Upper lobe of right lung (tissue), 1 donor: ENCODE results near the gene FAM117A. TPM values are rescaled to one million over a fixed set of nuclear protein-coding genes. Genes with fewer than 3 reads are reported as not detected.
A peak's percentile ranks its signal among the peaks of the same experiment; 100 is the strongest.

Source experiments
- ATAC-seq: fragments of 200-7000 bp; cut with Tn5 transposase; one replicate; pipeline ENCODE4 v1.9.1; 2020; ENCODE audit warnings: mild to moderate bottlenecking, moderate library complexity
- DNase-seq: peaks from one replicate; pipeline ENCODE4 v3.0.0-alpha.2; 2020
- H3K27ac ChIP-seq: fragments of 200-600 bp; one replicate; pipeline ENCODE4 v1.8.0; 2022
- H3K27me3 ChIP-seq: fragments of 200-600 bp; one replicate; pipeline ENCODE4 v1.8.0; 2022; ENCODE audit warnings: mild to moderate bottlenecking
- H3K36me3 ChIP-seq: fragments of 200-600 bp; one replicate; pipeline ENCODE4 v1.8.0; 2022
- H3K4me1 ChIP-seq: fragments of 200-600 bp; one replicate; pipeline ENCODE4 v1.8.0; 2022
- H3K4me3 ChIP-seq: fragments of 200-600 bp; one replicate; pipeline ENCODE4 v1.8.0; 2022; ENCODE audit warnings: mild to moderate bottlenecking
- H3K9me3 ChIP-seq: fragments of 200-600 bp; one replicate; pipeline ENCODE4 v1.8.0; 2022
- intact Hi-C: fragments of 100-400 bp; cut with DNase I; formaldehyde crosslinking; loops from one replicate; pipeline ENCODE4 v1.11.0; 2022
- total RNA-seq: library from RNA; stranded (reverse); fragmentation: NEBNext Ultra II Directional; extraction: Animal tissue kit (Norgen Biotek cat#: 25700); gene quantifications from one replicate; pipeline ENCODE4 v1.2.1, GENCODE V29; 2021
- TF ChIP-seq, protein P1 (sequence below): fragments of 200-600 bp; IDR thresholded peaks from one replicate; pipeline ENCODE4 v1.8.0; 2022; ENCODE audit warnings: antibody characterized with exemption
- donor health status: DM: no; HTN: yes; CAD: no; lungs with severe emphysema.

FAM117A gene
- total RNA-seq, 1 donor from 2014 or later: 11.8 TPM

DNA sequence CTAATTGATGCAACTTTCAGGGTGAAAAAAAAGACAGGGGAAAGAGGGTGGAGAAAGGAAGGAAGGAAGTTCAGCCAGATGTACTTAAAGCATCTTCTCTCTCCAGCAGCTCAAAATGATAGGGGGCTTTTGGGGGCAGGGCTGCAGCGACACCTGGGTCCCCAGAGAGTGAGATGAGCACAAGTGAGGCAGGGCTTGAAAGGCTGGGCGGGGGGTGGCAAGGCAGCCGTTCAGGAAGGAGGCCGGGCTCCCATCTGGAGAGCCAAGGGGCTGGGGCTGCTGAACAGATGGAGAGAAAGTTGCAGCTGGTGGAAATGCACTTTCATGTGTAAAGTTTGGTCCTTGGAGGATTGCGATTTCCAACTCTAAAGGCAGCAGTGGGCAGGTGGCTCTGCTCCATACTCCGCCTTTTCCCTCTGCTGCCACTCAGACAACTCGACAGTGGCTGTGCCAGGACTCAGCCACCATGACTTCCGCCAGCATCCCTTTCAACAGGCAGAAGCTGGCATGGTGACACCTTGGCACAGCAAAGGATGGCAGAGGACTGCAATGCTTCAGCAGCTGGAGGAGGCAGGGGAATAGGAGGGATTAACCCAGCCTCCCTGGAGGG lies 63.9 kb downstream of the FAM117A start:
- Histone ChIP-seq H3K4me3 (no peak overlapping the region), H3K36me3 (peaks cover 52% of the 10 kb centered on the region), H3K4me1 (no peaks in the 10 kb centered on the region), H3K27ac (no peak overlapping the region), H3K9me3 (no peaks in the 10 kb centered on the region), H3K27me3 (no peaks in the 10 kb centered on the region)
- DNase-seq (no peak), ATAC-seq (no peak)
- intact Hi-C loops: loop anchor here (5.0 to 10.0 kb wide), 2 partner anchors 128 to 145 kb away; partner anchors contain the start of gene TAC4
- TF ChIP-seq, protein P1, sequence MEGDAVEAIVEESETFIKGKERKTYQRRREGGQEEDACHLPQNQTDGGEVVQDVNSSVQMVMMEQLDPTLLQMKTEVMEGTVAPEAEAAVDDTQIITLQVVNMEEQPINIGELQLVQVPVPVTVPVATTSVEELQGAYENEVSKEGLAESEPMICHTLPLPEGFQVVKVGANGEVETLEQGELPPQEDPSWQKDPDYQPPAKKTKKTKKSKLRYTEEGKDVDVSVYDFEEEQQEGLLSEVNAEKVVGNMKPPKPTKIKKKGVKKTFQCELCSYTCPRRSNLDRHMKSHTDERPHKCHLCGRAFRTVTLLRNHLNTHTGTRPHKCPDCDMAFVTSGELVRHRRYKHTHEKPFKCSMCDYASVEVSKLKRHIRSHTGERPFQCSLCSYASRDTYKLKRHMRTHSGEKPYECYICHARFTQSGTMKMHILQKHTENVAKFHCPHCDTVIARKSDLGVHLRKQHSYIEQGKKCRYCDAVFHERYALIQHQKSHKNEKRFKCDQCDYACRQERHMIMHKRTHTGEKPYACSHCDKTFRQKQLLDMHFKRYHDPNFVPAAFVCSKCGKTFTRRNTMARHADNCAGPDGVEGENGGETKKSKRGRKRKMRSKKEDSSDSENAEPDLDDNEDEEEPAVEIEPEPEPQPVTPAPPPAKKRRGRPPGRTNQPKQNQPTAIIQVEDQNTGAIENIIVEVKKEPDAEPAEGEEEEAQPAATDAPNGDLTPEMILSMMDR: no peak

DNA sequence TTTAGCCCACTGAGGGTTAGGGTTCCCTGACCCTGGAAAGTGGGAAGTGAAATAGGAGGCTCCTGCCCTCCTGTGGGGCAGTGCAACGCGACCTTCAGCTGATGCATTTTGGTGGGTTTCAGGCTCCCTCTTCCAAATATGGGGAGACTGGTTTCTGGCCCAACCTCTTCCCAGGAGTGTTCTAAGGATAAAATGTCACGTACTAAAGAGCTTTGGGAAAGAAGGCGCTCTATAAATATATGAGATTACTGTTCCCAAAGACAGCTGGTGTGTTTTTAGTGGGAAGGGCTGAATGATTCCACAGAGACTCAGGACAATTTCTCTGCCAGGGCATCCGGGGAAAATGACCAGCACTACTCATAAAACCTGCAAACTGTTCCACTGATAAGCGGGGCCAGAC lies 65.9 kb downstream of the FAM117A start:
- H3K4me1 ChIP-seq: no peaks in the 10 kb centered on the region
- H3K4me3 ChIP-seq: no peak overlapping the region
- intact Hi-C loops: loop anchor here (5.0 to 10.0 kb wide), 2 partner anchors 126 to 147 kb away; partner anchors contain the start of gene TAC4
- DNase-seq (no peak), ATAC-seq (no peak)
- no peaks in the 10 kb centered on the region for H3K9me3 ChIP-seq
- TF ChIP-seq, protein P1: no peak
- peaks cover 31% of the 10 kb centered on the region for H3K36me3 ChIP-seq
- no peaks in the 10 kb centered on the region for H3K27me3 ChIP-seq
- no peak overlapping the region for H3K27ac ChIP-seq

DNA sequence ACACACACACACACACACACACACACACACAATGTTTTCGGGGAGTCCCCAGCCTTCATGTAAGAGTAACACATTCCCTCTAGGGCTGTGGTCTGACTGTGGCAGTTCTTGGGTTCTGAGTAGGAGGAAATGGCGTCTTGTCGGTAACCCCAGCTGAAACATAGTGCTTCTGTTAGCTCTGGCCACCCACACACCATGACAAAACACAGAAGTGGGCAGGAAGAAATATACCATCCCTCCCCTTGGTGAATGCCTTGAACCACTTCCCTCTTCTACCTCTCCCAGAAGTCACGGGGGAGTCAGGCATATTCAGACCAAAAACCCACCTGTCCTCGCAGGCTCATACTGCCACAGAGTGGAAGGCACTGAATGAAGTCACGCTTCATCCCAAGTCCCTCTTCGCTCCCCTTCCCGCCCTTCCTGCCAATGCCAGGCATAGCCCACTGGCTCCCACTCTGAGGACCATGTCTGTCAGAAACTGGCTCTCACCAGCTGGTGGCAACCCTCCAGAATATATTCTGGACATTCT lies 67.6 kb downstream of the FAM117A start:
- intact Hi-C loops: loop anchor here (5.0 to 10.0 kb wide), 2 partner anchors 124 to 149 kb away; partner anchors contain the start of gene TAC4
- TF ChIP-seq, protein P1: no peak
- ATAC-seq (peak; percentile 90), DNase-seq (no peak)
- no peaks in the 10 kb centered on the region for H3K27me3 ChIP-seq
- H3K27ac ChIP-seq: peak overlapping the region; percentile 11
- peaks cover 14% of the 10 kb centered on the region for H3K36me3 ChIP-seq
- no peak overlapping the region for H3K4me3 ChIP-seq
- H3K9me3 ChIP-seq: no peaks in the 10 kb centered on the region
- no peaks in the 10 kb centered on the region for H3K4me1 ChIP-seq

DNA sequence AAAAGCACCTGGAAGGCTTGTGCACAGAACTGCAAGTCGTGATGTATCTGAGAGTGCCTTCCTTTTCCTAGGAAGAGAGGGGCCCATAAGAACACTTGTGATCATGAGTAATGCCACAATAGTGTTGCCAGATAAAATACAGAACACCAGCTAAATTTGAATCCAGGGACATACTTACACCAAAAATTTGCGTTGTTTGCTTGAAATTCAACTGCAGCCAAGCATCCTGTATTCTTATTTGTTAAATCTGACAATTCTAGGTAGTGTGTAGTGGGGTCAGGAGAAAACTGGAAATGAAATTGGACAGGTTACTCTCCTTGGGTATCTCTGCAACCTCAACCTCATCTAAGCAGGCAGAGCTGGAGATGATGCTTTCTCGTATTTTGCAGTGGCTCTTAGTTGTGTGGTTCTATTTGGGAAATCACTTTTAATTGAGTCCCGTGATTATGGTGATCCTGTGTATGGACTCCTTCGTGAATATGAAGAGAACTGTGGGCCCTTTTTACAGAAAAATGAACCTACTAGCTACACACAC lies 68.2 kb downstream of the FAM117A start:
- peaks cover 9% of the 10 kb centered on the region for H3K36me3 ChIP-seq
- intact Hi-C loops: loop anchor here (5.0 to 10.0 kb wide), 2 partner anchors 123 to 149 kb away; partner anchors contain the start of gene TAC4
- no peak for ATAC-seq
- H3K27ac ChIP-seq: no peak overlapping the region
- no peaks in the 10 kb centered on the region for H3K27me3 ChIP-seq
- no peak overlapping the region for H3K4me3 ChIP-seq
- no peaks in the 10 kb centered on the region for H3K4me1 ChIP-seq
- TF ChIP-seq, protein P1: no peak
- H3K9me3 ChIP-seq: no peaks in the 10 kb centered on the region
- DNase-seq: no peak

DNA sequence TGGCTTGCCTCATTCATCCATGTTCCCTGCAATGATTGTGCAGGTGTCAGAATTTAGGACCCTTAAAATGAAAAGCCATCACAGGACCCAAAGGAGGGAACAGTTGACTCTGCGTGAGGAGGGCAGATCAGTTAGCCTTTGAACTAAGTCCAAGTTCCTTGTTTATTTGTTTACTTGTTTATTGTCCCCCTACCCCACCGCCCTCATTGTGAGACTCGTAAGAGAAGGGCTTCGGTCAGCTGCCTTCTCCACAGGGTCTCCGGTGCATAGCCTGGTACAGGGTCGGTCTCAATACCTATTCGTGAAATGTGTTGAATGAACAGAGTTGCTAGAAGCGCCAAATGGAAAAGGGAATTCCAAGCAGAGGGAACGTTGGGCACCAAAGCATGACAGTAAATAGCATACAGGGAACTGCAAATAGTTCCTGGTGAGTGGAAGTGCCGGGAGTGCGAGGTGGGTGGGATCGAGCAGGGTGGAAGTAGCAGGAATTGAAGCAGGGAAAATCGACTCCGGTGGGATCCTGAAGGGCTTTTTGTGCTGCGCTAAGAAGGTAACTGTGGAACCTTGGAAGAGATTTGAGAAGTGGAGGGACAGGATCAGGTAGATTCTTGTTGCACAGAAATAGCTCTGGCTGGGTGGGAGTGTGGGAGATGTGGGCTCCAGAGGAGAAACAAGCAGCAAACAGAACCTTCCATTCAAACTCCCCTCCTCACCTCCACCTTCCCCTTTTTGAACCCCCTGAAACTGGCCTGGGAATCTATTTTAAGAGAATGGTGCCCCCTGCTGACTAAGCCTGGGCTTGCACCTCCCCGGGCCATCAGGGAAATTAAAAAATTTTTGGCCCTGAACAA lies 68.9 kb downstream of the FAM117A start:
- TF ChIP-seq, protein P1: peak; percentile 89
- H3K4me1 ChIP-seq: no peaks in the 10 kb centered on the region
- H3K27ac ChIP-seq: no peak overlapping the region
- H3K27me3 ChIP-seq: no peaks in the 10 kb centered on the region
- H3K9me3 ChIP-seq: no peaks in the 10 kb centered on the region
- intact Hi-C loops: loop anchor here (5.0 to 10.0 kb wide), 2 partner anchors 123 to 150 kb away; partner anchors contain the start of gene TAC4
- peaks cover 2% of the 10 kb centered on the region for H3K36me3 ChIP-seq
- ATAC-seq: peak; percentile 75
- no peak overlapping the region for H3K4me3 ChIP-seq
- DNase-seq: peak; percentile 73
